ENCODE results near the gene EXOC3. TPM values are rescaled to one million over a fixed set of nuclear protein-coding genes. Genes with fewer than 3 reads are reported as not detected.
A peak's percentile ranks its signal among the peaks of the same experiment; 100 is the strongest.

Gene EXOC3
- total and polyA plus RNA-seq, 10 of the 15 experiments (the other 5 are each of a cell fraction or from before 2014, with no cell fraction given): 1.6 to 53.0 (median 27.9) TPM

GRCh38 chr5:447501-447900, 4.5 kb downstream of the EXOC3 start (continued):
- TF ChIP-seq E2F8 (IDR thresholded peaks at IDR 0.05; ENCODE audit: low read depth, partially characterized antibody) (no peak), JUND (IDR thresholded peaks at IDR 0.05; ENCODE audit: low read depth, low read length) (no peak), SMARCA5 (IDR thresholded peaks at IDR 0.05) (no peak), HDAC2 (IDR thresholded peaks at IDR 0.05) (no peak)

GRCh38 chr5:448061-448765, 5.2 kb downstream of the EXOC3 start:
- intact Hi-C loops (cut with micrococcal nuclease; ENCODE audit: unreplicated experiment) (no loop called here), in situ Hi-C loops (cut with MboI) (no loop called here)

More at GRCh38 chr5:448061-448765, 5.2 kb downstream of the EXOC3 start:
- no TSS peak for BruUV-seq (replicated peaks)
- ChIA-PET SMC1A (ENCODE audit: uncharacterized antibody, unreplicated experiment) (no interaction called here), CTCF (interaction anchor here (1.9 to 4.5 kb wide), 2 partner anchors 24 to 131 kb away, joined by 6 to 46 read pairs; no protein-coding TSS in a partner anchor), RAD21 (ENCODE audit: unreplicated experiment) (no interaction called here), POLR2A (no interaction called here)
- Histone ChIP-seq H3K36me3 (ENCODE audit: control insufficient read depth in 2 of 2, insufficient read depth in 2 of 2, low read length in 1 of 2) (peaks cover 20 to 40% of the 10 kb centered on the region in 2 experiments), H3K4me1 (ENCODE audit: control insufficient read depth, insufficient read depth, low read length) (no peaks in the 10 kb centered on the region; the same call in 1 of the 2 replicates), H2AFZ (ENCODE audit: control insufficient read depth, low read depth, low read length) (no peak overlapping the region), H3K79me2 (ENCODE audit: control insufficient read depth, insufficient read depth, low read length) (peaks cover 20% of the 10 kb centered on the region), H3K9ac (ENCODE audit: control insufficient read depth, insufficient read depth, low read length) (no peak overlapping the region), H3K27ac (ENCODE audit: control insufficient read depth, insufficient read depth) (no peak overlapping the region), H3K27me3 (replicated peaks in 1 of 2; ENCODE audit: control insufficient read depth in 2 of 2, insufficient read depth in 2 of 2, low read length in 1 of 2) (no peaks in the 10 kb centered on the region), H3K9me3 (replicated peaks; ENCODE audit: control insufficient read depth, insufficient read depth, low read length) (peaks cover 12% of the 10 kb centered on the region; the same call in 2 of the 3 replicates), H4K20me1 (ENCODE audit: control insufficient read depth, insufficient read depth) (no peaks in the 10 kb centered on the region), H3K4me2 (ENCODE audit: control insufficient read depth, insufficient read depth) (no peak overlapping the region), H3K4me3 (no peak overlapping the region)
- DNase-seq (ENCODE audit: low read depth, low spot score) (no peak), FAIRE-seq (no peak), ATAC-seq (no peak)
- TF ChIP-seq SREBF2 (IDR thresholded peaks at IDR 0.05; ENCODE audit: low read length) (no peak), RFX5 (IDR thresholded peaks at IDR 0.05; ENCODE audit: low read depth, low read length) (no peak), POLR2A (IDR thresholded peaks at IDR 0.05; ENCODE audit: low read depth, low read length) (0 out of 2 replicates have a peak, but pooled peaks have one; percentile 33), NBN (IDR thresholded peaks at IDR 0.05) (no peak)
- WGBS (ENCODE audit: insufficient coverage, insufficient replicate concordance, low lambda C conversion rate, missing lambda C conversion rate): 92% methylated on average over 21 of the region's 21 CpGs
